Left ventricle myocardium inferior (tissue), 1 donor: ENCODE measurements around the gene ZNF878. TPM values are rescaled to one million over a fixed set of nuclear protein-coding genes. Genes with fewer than 3 reads are reported as not detected.

Source experiments
- DNase-seq: peaks from one replicate; pipeline ENCODE4 v3.0.0-alpha.2; 2020
- H3K27ac ChIP-seq: fragments of 200-600 bp; replicated peaks from 2 replicates; pipeline ENCODE4 v1.8.0; 2021
- H3K27me3 ChIP-seq: fragments of 200-600 bp; 2 replicates; pipeline ENCODE4 v1.8.0; 2021; ENCODE audit warnings: low read depth
- H3K36me3 ChIP-seq: fragments of 200-600 bp; 2 replicates; pipeline ENCODE4 v1.8.0; 2021
- H3K4me1 ChIP-seq: fragments of 200-600 bp; 2 replicates; pipeline ENCODE4 v1.8.0; 2021
- H3K4me3 ChIP-seq: fragments of 200-600 bp; 2 replicates; pipeline ENCODE4 v1.8.0; 2021; ENCODE audit warnings: mild to moderate bottlenecking, moderate library complexity
- H3K9me3 ChIP-seq: fragments of 200-600 bp; replicated peaks from 2 replicates; pipeline ENCODE4 v1.8.0; 2021
- CTCF ChIP-seq: fragments of 200-600 bp; IDR thresholded peaks from 2 replicates; pipeline ENCODE4 v1.8.0; 2021; ENCODE audit warnings: antibody characterized with exemption, mild to moderate bottlenecking, borderline replicate concordance
- intact Hi-C: fragments of 100-400 bp; cut with micrococcal nuclease; formaldehyde crosslinking; loops from one replicate; pipeline ENCODE4 v1.11.0; 2022
- total RNA-seq: library from RNA; stranded (reverse); fragmentation: NEBNext Ultra II Directional; extraction: Animal tissue kit (Norgen Biotek cat#: 25700); gene quantifications from one replicate; pipeline ENCODE4 v1.2.1, GENCODE V29; 2021
- donor health status: DM: no; HTN: yes; CAD: no; lungs with severe emphysema.

The ZNF878 gene
- total RNA-seq, 1 donor from 2014 or later, result 0.16 TPM

- H3K4me1 ChIP-seq, result no peaks in the 10 kb centered on the region
- H3K27ac ChIP-seq, result no peak overlapping the region
- H3K27me3 ChIP-seq, result no peaks in the 10 kb centered on the region
- H3K36me3 ChIP-seq, result peaks cover 99% of the 10 kb centered on the region
- TF ChIP-seq CTCF, result no peak
- intact Hi-C loops, result no loop called here
- H3K9me3 ChIP-seq, result peaks cover 100% of the 10 kb centered on the region
- no peak for DNase-seq
- H3K4me3 ChIP-seq, result no peak overlapping the region
Observed at GRCh38 chr19:12075538-12076139, 22.9 kb upstream of the ZNF878 start.

- Histone ChIP-seq H3K36me3 (peaks cover 27% of the 10 kb centered on the region), H3K9me3 (peaks cover 31% of the 10 kb centered on the region), H3K4me1 (peaks cover 32% of the 10 kb centered on the region), H3K27ac (peak within 1 kb of the TSS; percentile 95), H3K27me3 (no peaks in the 10 kb centered on the region), H3K4me3 (peak within 1 kb of the TSS; percentile 79)
- TF ChIP-seq CTCF, result no peak
- peak; percentile 99 for DNase-seq
- intact Hi-C loops, result loop anchor here (5.0 kb wide), 1 partner anchor 77 kb away; the partner anchor contains the start of gene ZNF20
Observed at GRCh38 chr19:12064590-12065538, 12.1 kb upstream of the ZNF878 start, which contains the start of gene ZNF844. Gene ZNF844, plus strand, starts transcription at chr19:12064731. Its CDS starts 143 bp downstream, at chr19:12064874.

GRCh38 chr19:12055784-12056183 lies 3.0 kb upstream of the ZNF878 start:
- intact Hi-C loops, result no loop called here
- DNase-seq, result no peak
- no peak for TF ChIP-seq CTCF
- H3K4me3 ChIP-seq, result no peak overlapping the region
- no peak overlapping the region for H3K27ac ChIP-seq
- H3K27me3 ChIP-seq, result peaks cover 7% of the 10 kb centered on the region
- no peaks in the 10 kb centered on the region for H3K36me3 ChIP-seq
- peaks cover 16% of the 10 kb centered on the region for H3K4me1 ChIP-seq
- no peaks in the 10 kb centered on the region for H3K9me3 ChIP-seq

- no peak for DNase-seq
- Histone ChIP-seq H3K4me3 (peak overlapping the region; percentile 84), H3K36me3 (no peaks in the 10 kb centered on the region), H3K27ac (peak overlapping the region; percentile 82), H3K27me3 (peaks cover 7% of the 10 kb centered on the region), H3K9me3 (no peaks in the 10 kb centered on the region), H3K4me1 (peaks cover 14% of the 10 kb centered on the region)
- intact Hi-C loops, result no loop called here
- TF ChIP-seq CTCF, result no peak
Observed at GRCh38 chr19:12052091-12052496, 667 bp downstream of the ZNF878 start.

- H3K4me1 ChIP-seq, result peaks cover 14% of the 10 kb centered on the region
- no peak overlapping the region for H3K4me3 ChIP-seq
- H3K27ac ChIP-seq, result no peak overlapping the region
- H3K9me3 ChIP-seq, result peaks cover 28% of the 10 kb centered on the region
- H3K27me3 ChIP-seq, result no peaks in the 10 kb centered on the region
- H3K36me3 ChIP-seq, result peaks cover 31% of the 10 kb centered on the region
- TF ChIP-seq CTCF, result no peak
- DNase-seq, result no peak
- intact Hi-C loops, result no loop called here
Observed at GRCh38 chr19:12047868-12048267, 4.9 kb downstream of the ZNF878 start.
